Measurements from ENCODE around the gene CIART. TPM values are rescaled to one million over a fixed set of nuclear protein-coding genes. Genes with fewer than 3 reads are reported as not detected.

CIART gene
- total RNA-seq, 4 donors from 2014 or later: 0.61 to 6.7 (median 2.5) TPM; not detected in 1

DNA sequence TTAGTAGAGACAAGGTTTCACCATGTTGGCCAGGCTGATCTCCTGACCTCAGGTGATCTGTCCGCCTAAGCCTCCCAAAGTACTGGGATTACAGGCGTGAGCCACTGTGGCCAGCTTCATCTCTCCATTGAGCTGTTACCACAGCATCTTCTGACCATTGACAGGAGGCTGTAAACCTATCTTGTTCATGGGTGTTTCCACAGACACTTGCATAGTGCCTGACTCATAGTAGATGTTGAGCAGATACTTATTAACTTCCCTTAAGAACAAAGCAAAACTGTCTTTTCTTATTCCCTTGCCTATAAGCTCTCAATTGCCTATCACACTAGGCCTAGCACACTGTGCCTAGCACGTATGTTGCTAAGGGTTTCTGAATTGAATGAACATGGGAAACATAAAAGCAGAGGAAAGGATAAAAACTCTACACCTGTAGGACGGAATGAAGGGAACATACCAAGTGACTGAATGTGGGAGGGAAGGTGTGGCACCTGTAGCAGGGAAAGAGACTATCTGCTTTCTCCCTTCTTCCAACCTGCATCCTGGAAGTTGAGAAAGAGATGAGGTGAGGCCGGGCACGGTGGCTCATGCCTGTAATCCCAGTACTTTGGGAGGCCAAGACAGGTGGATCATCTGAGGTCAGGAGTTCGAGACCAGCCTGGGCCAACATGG is 10.9 kb upstream of the CIART start:
- Histone ChIP-seq H3K27me3 (no peaks in the 10 kb centered on the region), H3K27ac (peak overlapping the region in 3 of 4 donors; percentile 37 to 72 (median 45)), H3K4me1 (peaks cover 15 to 50% (median 19%) of the 10 kb centered on the region in 3 donors), H3K9me3 (no peaks in the 10 kb centered on the region), H3K4me3 (no peak overlapping the region), H3K36me3 (peaks cover 5 to 33% (median 6%) of the 10 kb centered on the region in 3 donors)
- TF ChIP-seq POLR2A (IDR thresholded peaks at IDR 0.05): no peak
- TF ChIP-seq, protein P1, sequence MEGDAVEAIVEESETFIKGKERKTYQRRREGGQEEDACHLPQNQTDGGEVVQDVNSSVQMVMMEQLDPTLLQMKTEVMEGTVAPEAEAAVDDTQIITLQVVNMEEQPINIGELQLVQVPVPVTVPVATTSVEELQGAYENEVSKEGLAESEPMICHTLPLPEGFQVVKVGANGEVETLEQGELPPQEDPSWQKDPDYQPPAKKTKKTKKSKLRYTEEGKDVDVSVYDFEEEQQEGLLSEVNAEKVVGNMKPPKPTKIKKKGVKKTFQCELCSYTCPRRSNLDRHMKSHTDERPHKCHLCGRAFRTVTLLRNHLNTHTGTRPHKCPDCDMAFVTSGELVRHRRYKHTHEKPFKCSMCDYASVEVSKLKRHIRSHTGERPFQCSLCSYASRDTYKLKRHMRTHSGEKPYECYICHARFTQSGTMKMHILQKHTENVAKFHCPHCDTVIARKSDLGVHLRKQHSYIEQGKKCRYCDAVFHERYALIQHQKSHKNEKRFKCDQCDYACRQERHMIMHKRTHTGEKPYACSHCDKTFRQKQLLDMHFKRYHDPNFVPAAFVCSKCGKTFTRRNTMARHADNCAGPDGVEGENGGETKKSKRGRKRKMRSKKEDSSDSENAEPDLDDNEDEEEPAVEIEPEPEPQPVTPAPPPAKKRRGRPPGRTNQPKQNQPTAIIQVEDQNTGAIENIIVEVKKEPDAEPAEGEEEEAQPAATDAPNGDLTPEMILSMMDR (IDR thresholded peaks at IDR 0.05): no peak
- intact Hi-C loops (cut with DNase I): no loop called here
- no peak for DNase-seq
- WGBS, 2 donors: 88 to 92% methylated on average over 4 to 7 of the region's 7 CpGs

DNA sequence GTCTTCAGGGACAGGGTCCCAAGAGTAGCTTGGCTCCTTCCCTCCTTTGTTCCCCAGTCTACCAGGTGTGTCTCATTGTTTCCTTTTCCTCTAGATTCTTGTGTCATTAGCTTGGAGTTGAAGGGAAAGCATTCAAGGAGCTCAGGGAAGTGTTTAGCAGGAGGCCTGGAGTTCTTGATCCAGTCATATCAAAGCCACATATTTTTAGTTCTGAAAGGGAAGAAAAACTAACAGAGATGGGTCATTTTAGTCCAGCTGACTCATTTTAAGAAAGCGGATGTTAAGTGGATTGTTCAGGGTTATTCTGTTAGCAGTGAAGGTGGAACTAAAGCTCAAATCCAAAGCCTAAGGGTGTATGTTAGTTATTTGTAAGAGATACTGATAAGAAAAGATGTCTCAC is 9.0 kb upstream of the CIART start:
- DNase-seq: no peak
- TF ChIP-seq, protein P1 (IDR thresholded peaks at IDR 0.05): no peak
- TF ChIP-seq POLR2A (IDR thresholded peaks at IDR 0.05): no peak
- intact Hi-C loops (cut with DNase I): no loop called here
- H3K27ac ChIP-seq: peak overlapping the region in 3 of 4 donors; percentile 37 to 72 (median 45)
- H3K36me3 ChIP-seq: peaks cover 0 to 30% (median 0%) of the 10 kb centered on the region in 3 donors
- no peaks in the 10 kb centered on the region for H3K27me3 ChIP-seq
- H3K4me3 ChIP-seq: peak overlapping the region in 2 of 4 donors; percentile 8 to 34
- H3K9me3 ChIP-seq: no peaks in the 10 kb centered on the region
- WGBS, 2 donors: 54 to 61% methylated on average over 1 of the region's 1 CpG
- peaks cover 0 to 34% (median 8%) of the 10 kb centered on the region in 3 donors for H3K4me1 ChIP-seq

DNA sequence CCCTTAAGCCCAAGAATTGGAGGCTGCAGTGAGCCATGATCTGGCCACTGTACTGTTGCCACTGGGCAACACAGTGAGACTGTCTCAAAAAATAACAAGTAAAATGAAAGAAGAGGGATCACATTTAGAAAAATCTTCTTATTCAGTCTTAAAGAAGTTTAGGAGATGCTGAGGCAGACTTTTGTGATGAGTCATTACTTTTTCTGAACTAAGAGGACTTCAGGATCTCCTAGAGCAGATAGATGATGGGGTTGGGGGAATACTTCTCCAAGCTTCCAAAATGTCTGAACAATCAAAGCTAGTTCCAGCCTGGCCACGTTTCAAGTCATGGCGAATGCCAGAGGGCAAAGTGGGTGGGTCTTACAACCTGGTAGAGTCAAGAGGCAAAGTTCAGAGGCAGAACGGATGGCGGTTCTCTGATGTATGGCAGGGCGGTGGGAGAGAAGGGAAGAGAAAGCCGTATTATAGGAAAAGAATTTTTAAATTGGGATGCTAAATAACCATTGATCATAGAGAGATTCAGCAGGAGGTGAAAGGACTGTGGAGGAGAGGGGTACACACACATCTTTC is 2.1 kb upstream of the CIART start:
- no peaks in the 10 kb centered on the region for H3K27me3 ChIP-seq
- TF ChIP-seq, protein P1 (IDR thresholded peaks at IDR 0.05): peak in 1 of 6 experiments; percentile 11
- TF ChIP-seq POLR2A (IDR thresholded peaks at IDR 0.05): no peak
- DNase-seq: no peak
- H3K27ac ChIP-seq: peak overlapping the region; percentile 85 to 95 (median 92)
- no peaks in the 10 kb centered on the region for H3K9me3 ChIP-seq
- H3K4me3 ChIP-seq: no peak overlapping the region
- intact Hi-C loops (cut with DNase I): no loop called here
- 57 to 60% methylated on average over 6 of the region's 6 CpGs for WGBS, 2 donors
- peaks cover 0 to 31% (median 0%) of the 10 kb centered on the region in 3 donors for H3K36me3 ChIP-seq
- H3K4me1 ChIP-seq: peaks cover 10 to 41% (median 22%) of the 10 kb centered on the region in 3 donors

DNA sequence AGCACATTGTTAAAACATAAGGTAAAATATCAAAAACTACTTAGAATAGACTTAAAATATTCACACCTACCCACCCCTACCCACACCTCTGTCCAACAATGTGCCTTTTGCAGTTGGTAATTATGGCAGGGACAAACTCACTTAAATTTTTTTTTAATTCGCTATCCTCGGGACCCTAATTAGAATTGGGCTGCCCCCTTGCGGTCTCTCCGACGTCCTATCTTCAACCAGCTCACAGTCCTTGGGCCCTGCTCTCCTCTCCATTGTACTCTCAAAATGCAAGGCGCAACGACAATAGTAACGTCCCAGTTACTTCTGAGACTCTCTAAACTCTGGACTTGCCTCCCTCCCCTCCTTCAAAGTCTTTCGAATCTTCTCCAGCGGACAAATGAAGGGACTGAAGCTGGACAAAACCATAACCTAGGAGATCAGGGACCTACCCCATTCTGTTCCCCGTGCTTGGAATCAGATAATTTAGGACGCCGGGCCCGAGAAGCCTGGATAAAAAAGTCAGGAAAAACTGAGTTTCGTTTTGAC is 1.1 kb upstream of the CIART start:
- intact Hi-C loops (cut with DNase I): no loop called here
- Histone ChIP-seq H3K36me3 (peaks cover 0 to 29% (median 0%) of the 10 kb centered on the region in 3 donors), H3K4me1 (peaks cover 10 to 41% (median 22%) of the 10 kb centered on the region in 3 donors), H3K27ac (peak overlapping the region; percentile 85 to 95 (median 92)), H3K4me3 (peak overlapping the region; percentile 32 to 69 (median 60)), H3K9me3 (no peaks in the 10 kb centered on the region), H3K27me3 (no peaks in the 10 kb centered on the region)
- 0 to 2% methylated on average over 14 of the region's 15 CpGs for WGBS, 2 donors
- no peak for TF ChIP-seq POLR2A (IDR thresholded peaks at IDR 0.05)
- TF ChIP-seq, protein P1 (IDR thresholded peaks at IDR 0.05): peak; percentile 53 to 80 (median 72)
- DNase-seq: no peak

DNA sequence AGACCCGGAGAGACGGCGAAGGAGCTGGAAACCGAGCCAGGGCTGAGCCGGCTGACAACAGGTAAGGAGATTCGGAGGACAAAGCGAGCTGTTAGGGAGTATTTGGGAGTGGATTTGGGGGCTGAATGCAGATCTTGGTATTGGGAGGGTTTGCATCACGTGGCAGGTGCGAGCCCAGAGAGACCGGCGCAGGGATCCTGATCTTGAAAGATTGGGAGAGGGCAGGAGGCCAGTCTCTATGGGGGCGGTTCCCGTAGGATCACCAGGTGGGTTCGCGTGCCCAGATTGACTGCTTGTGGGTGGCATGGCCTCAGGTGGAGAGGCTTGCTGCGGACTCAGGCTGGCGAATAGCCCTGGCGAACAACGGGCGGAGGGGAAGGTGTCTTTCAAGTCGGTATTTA is 204 bp downstream of the CIART start:
- no peak for DNase-seq
- Histone ChIP-seq H3K9me3 (no peaks in the 10 kb centered on the region), H3K4me1 (peaks cover 10 to 41% (median 22%) of the 10 kb centered on the region in 3 donors), H3K36me3 (peaks cover 0 to 33% (median 0%) of the 10 kb centered on the region in 3 donors), H3K27me3 (no peaks in the 10 kb centered on the region), H3K4me3 (peak overlapping the region; percentile 32 to 69 (median 60)), H3K27ac (peak overlapping the region; percentile 85 to 95 (median 92))
- TF ChIP-seq, protein P1 (IDR thresholded peaks at IDR 0.05): no peak
- peak in 2 of 4 donors; percentile 15 to 63 for TF ChIP-seq POLR2A (IDR thresholded peaks at IDR 0.05)
- WGBS, 2 donors: 8 to 9% methylated on average over 21 of the region's 21 CpGs
- intact Hi-C loops (cut with DNase I): no loop called here

Measured in esophagus squamous epithelium (tissue), 5 donors.